H1 (cell line): ENCODE results near the gene NOL4L. TPM values are rescaled to one million over a fixed set of nuclear protein-coding genes. Genes with fewer than 3 reads are reported as not detected.

Source experiments
- BCL11A ChIP-seq, 2 experiments: IDR thresholded peaks; one replicate each; pipeline ENCODE4 v1.6.1; 2011; ENCODE audit warnings: low read depth in 2 of 2, low read length in 2 of 2, mild to moderate bottlenecking in 2 of 2
- NRF1 ChIP-seq: IDR thresholded peaks from 2 replicates; pipeline ENCODE4 v1.6.1; 2011; ENCODE audit warnings: mild to moderate bottlenecking, low read depth, low read length, improper control_type of control experiment
- SIN3A ChIP-seq, 2 experiments: IDR thresholded peaks in 1 of 2; conservative IDR thresholded peaks in 1 of 2; 2 replicates each; pipeline ENCODE4 v1.6.1; 2011 to 2012; ENCODE audit warnings: low read length in 2 of 2, improper control_type of control experiment in 1 of 2, low read depth in 1 of 2, mild to moderate bottlenecking in 1 of 2
- SP4 ChIP-seq: IDR thresholded peaks from 2 replicates; pipeline ENCODE4 v1.6.1; 2012; ENCODE audit warnings: low read length, inconsistent platforms
- polyA plus RNA-seq, 7 experiments: library from polyadenylated mRNA; depleted of rRNA in 3 of 7; stranded (reverse) in 5 of 7; unstranded in 2 of 7; fragments of >200 nt in 5 of 7; fragments of 200-250 nt in 2 of 7; gene quantifications; 1 replicate in 5 of 7; 2 replicates in 1 of 7; 4 replicates in 1 of 7; pipeline versions ENCODE4 v1.2.1 to v1.2.3, GENCODE V29; 2011 to 2013; ENCODE audit warnings: missing spikeins in 2 of 7, mixed read lengths in 2 of 7
- total RNA-seq: library from RNA; stranded (reverse); fragmentation: NEBNext Ultra II Directional; extraction: Animal tissue kit (Norgen Biotek cat#: 25700); gene quantifications from 2 replicates; pipeline ENCODE4 v1.2.1, GENCODE V29; 2021

The NOL4L gene
- total and polyA plus RNA-seq, 2 of the 8 experiments (the other 6 are each of a cell fraction or from before 2014, with no cell fraction given), result 15.3 to 23.7 TPM

- TF ChIP-seq SIN3A (conservative IDR thresholded peaks at IDR 0.05 in 1 of 2, IDR thresholded peaks at IDR 0.05 in 1 of 2; ENCODE audit: low read depth in 1 of 2, low read length in 2 of 2) (no peak), SP4 (no peak), BCL11A (IDR thresholded peaks at IDR 0.05; ENCODE audit: low read depth in 2 of 2, low read length in 2 of 2) (no peak), NRF1 (no peak)
- TF ChIP-seq, all 59 proteins: peak for 0
Measured at GRCh38 chr20:32533732-32534131, 51.4 kb downstream of the NOL4L start (continued).
